H1 (cell line): ENCODE data around the gene VPS26B. TPM values are rescaled to one million over a fixed set of nuclear protein-coding genes. Genes with fewer than 3 reads are reported as not detected.

ENCODE experiments used
- CBX8 ChIP-seq: fragments of 300-800, 300-1000 bp; sonication (generic); IDR thresholded peaks from 2 replicates; pipeline ENCODE4 v1.7.1; 2016; ENCODE audit warnings: low read depth, low read length, borderline replicate concordance
- JUND ChIP-seq: IDR thresholded peaks from 2 replicates; pipeline ENCODE4 v1.6.1; 2011; ENCODE audit warnings: mild to moderate bottlenecking, improper control_type of control experiment, low read length
- PHF8 ChIP-seq: fragments of 200-600 bp; sonication (generic); conservative IDR thresholded peaks from 2 replicates; pipeline ENCODE4 v1.7.1; 2012; ENCODE audit warnings: low read depth, mild to moderate bottlenecking, inconsistent platforms, low read length, moderate library complexity
- RXRA ChIP-seq: IDR thresholded peaks from 2 replicates; pipeline ENCODE4 v1.6.1; 2011; ENCODE audit warnings: low read depth, mild to moderate bottlenecking, low read length, moderate library complexity; ENCODE audit not compliant: insufficient read depth
- SP2 ChIP-seq: IDR thresholded peaks from 2 replicates; pipeline ENCODE4 v1.6.1; 2012; ENCODE audit warnings: mild to moderate bottlenecking, low read length, inconsistent platforms
- polyA plus RNA-seq, 7 experiments: library from polyadenylated mRNA; depleted of rRNA in 3 of 7; stranded (reverse) in 5 of 7; unstranded in 2 of 7; fragments of >200 nt in 5 of 7; fragments of 200-250 nt in 2 of 7; gene quantifications; 1 replicate in 5 of 7; 2 replicates in 1 of 7; 4 replicates in 1 of 7; pipeline versions ENCODE4 v1.2.1 to v1.2.3, GENCODE V29; 2011 to 2013; ENCODE audit warnings: missing spikeins in 2 of 7, mixed read lengths in 2 of 7
- total RNA-seq: library from RNA; stranded (reverse); fragmentation: NEBNext Ultra II Directional; extraction: Animal tissue kit (Norgen Biotek cat#: 25700); gene quantifications from 2 replicates; pipeline ENCODE4 v1.2.1, GENCODE V29; 2021
- TF ChIP-seq, protein P1 (sequence below): IDR thresholded peaks from 2 replicates; pipeline ENCODE4 v1.6.1; 2012; ENCODE audit warnings: inconsistent platforms
- TF ChIP-seq, protein P2 (sequence below): fragments of 300-600 bp; sonication (generic); IDR thresholded peaks from 2 replicates; pipeline ENCODE4 v1.7.1; 2012; ENCODE audit warnings: low read length, moderate library complexity, mild to moderate bottlenecking, inconsistent platforms; ENCODE audit not compliant: insufficient replicate concordance

VPS26B gene
- total and polyA plus RNA-seq, 2 of the 8 experiments (the other 6 are each of a cell fraction or from before 2014, with no cell fraction given), result 18.3 to 27.0 TPM

DNA sequence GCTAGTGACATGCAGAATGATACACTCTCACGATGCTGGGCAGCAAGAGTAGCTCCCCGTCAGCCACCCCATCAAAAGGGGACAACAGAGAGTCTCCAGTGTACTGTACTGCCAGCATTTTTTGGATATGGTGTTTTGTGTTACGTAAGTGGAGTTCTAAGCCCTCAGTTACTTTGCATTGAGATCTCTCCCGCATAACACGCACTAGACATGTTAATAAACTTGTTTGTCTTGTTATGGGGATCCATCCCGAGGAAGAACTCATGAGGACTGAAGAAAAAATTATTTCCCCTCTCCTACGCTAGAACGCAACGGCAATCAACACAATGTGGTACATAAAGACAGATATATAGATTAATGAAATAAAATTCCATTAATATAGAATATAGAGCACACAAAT is 24.9 kb upstream of the VPS26B start (continued):
- TF ChIP-seq JUND, result no peak
- TF ChIP-seq, protein P1, sequence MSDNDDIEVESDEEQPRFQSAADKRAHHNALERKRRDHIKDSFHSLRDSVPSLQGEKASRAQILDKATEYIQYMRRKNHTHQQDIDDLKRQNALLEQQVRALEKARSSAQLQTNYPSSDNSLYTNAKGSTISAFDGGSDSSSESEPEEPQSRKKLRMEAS, result no peak
- TF ChIP-seq RXRA, result no peak
- TF ChIP-seq CBX8, result no peak
- no peak for TF ChIP-seq SP2
- no peak for TF ChIP-seq PHF8
- TF ChIP-seq, protein P2, sequence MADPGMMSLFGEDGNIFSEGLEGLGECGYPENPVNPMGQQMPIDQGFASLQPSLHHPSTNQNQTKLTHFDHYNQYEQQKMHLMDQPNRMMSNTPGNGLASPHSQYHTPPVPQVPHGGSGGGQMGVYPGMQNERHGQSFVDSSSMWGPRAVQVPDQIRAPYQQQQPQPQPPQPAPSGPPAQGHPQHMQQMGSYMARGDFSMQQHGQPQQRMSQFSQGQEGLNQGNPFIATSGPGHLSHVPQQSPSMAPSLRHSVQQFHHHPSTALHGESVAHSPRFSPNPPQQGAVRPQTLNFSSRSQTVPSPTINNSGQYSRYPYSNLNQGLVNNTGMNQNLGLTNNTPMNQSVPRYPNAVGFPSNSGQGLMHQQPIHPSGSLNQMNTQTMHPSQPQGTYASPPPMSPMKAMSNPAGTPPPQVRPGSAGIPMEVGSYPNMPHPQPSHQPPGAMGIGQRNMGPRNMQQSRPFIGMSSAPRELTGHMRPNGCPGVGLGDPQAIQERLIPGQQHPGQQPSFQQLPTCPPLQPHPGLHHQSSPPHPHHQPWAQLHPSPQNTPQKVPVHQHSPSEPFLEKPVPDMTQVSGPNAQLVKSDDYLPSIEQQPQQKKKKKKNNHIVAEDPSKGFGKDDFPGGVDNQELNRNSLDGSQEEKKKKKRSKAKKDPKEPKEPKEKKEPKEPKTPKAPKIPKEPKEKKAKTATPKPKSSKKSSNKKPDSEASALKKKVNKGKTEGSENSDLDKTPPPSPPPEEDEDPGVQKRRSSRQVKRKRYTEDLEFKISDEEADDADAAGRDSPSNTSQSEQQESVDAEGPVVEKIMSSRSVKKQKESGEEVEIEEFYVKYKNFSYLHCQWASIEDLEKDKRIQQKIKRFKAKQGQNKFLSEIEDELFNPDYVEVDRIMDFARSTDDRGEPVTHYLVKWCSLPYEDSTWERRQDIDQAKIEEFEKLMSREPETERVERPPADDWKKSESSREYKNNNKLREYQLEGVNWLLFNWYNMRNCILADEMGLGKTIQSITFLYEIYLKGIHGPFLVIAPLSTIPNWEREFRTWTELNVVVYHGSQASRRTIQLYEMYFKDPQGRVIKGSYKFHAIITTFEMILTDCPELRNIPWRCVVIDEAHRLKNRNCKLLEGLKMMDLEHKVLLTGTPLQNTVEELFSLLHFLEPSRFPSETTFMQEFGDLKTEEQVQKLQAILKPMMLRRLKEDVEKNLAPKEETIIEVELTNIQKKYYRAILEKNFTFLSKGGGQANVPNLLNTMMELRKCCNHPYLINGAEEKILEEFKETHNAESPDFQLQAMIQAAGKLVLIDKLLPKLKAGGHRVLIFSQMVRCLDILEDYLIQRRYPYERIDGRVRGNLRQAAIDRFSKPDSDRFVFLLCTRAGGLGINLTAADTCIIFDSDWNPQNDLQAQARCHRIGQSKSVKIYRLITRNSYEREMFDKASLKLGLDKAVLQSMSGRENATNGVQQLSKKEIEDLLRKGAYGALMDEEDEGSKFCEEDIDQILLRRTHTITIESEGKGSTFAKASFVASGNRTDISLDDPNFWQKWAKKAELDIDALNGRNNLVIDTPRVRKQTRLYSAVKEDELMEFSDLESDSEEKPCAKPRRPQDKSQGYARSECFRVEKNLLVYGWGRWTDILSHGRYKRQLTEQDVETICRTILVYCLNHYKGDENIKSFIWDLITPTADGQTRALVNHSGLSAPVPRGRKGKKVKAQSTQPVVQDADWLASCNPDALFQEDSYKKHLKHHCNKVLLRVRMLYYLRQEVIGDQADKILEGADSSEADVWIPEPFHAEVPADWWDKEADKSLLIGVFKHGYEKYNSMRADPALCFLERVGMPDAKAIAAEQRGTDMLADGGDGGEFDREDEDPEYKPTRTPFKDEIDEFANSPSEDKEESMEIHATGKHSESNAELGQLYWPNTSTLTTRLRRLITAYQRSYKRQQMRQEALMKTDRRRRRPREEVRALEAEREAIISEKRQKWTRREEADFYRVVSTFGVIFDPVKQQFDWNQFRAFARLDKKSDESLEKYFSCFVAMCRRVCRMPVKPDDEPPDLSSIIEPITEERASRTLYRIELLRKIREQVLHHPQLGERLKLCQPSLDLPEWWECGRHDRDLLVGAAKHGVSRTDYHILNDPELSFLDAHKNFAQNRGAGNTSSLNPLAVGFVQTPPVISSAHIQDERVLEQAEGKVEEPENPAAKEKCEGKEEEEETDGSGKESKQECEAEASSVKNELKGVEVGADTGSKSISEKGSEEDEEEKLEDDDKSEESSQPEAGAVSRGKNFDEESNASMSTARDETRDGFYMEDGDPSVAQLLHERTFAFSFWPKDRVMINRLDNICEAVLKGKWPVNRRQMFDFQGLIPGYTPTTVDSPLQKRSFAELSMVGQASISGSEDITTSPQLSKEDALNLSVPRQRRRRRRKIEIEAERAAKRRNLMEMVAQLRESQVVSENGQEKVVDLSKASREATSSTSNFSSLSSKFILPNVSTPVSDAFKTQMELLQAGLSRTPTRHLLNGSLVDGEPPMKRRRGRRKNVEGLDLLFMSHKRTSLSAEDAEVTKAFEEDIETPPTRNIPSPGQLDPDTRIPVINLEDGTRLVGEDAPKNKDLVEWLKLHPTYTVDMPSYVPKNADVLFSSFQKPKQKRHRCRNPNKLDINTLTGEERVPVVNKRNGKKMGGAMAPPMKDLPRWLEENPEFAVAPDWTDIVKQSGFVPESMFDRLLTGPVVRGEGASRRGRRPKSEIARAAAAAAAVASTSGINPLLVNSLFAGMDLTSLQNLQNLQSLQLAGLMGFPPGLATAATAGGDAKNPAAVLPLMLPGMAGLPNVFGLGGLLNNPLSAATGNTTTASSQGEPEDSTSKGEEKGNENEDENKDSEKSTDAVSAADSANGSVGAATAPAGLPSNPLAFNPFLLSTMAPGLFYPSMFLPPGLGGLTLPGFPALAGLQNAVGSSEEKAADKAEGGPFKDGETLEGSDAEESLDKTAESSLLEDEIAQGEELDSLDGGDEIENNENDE, result no peak
